H1 (cell line): Measurements from ENCODE around the gene ZNF726.

Experiments
- EZH2 ChIP-seq: fragments of 200-600 bp; sonication (generic); IDR thresholded peaks from 2 replicates; pipeline ENCODE4 v1.7.1; 2012; ENCODE audit warnings: low read depth, mild to moderate bottlenecking, moderate library complexity, low read length, inconsistent platforms; ENCODE audit not compliant: severe bottlenecking
- FOSL1 ChIP-seq: IDR thresholded peaks from 2 replicates; pipeline ENCODE4 v1.6.1; 2011; ENCODE audit warnings: mild to moderate bottlenecking, low read depth, low read length, moderate library complexity; ENCODE audit not compliant: insufficient read depth
- POLR2A ChIP-seq, 2 experiments: IDR thresholded peaks; 1 replicate in 1 of 2; 2 replicates in 1 of 2; pipeline ENCODE4 v1.6.1; 2011; ENCODE audit warnings: low read depth in 2 of 2, low read length in 2 of 2, mild to moderate bottlenecking in 2 of 2; ENCODE audit errors: control extremely low read depth in 1 of 2
- POLR2AphosphoS5 ChIP-seq: IDR thresholded peaks from 2 replicates; pipeline ENCODE4 v1.6.1; 2011; ENCODE audit warnings: low read depth, low read length
- YY1 ChIP-seq: IDR thresholded peaks from 2 replicates; pipeline ENCODE4 v1.6.1; 2011; ENCODE audit warnings: low read depth, mild to moderate bottlenecking, low read length

- TF ChIP-seq POLR2A (IDR thresholded peaks at IDR 0.05; ENCODE audit: control extremely low read depth in 1 of 2, low read depth in 2 of 2, low read length in 2 of 2): no peak
- no peak for TF ChIP-seq EZH2
- no peak for TF ChIP-seq FOSL1
- no peak for TF ChIP-seq POLR2AphosphoS5
- TF ChIP-seq YY1: no peak
Observed at GRCh38 chr19:23887642-23888041, 27.0 kb upstream of the ZNF726 start.
